Karpas-422 (cell line): ENCODE measurements around the gene CENPO. TPM values are rescaled to one million over a fixed set of nuclear protein-coding genes. Genes with fewer than 3 reads are reported as not detected.

Source experiments
- DNase-seq: peaks from one replicate; pipeline ENCODE4 v3.0.0-alpha.2; 2015
- H2AFZ ChIP-seq: fragments of 200-600 bp; sonication (generic); 2 replicates; pipeline ENCODE4 v1.6.1; 2014; ENCODE audit warnings: antibody characterized with exemption, low read length, mixed read lengths
- H3K27ac ChIP-seq: fragments of 200-600 bp; sonication (generic); 2 replicates; pipeline ENCODE4 v1.5.1; 2014; ENCODE audit warnings: mild to moderate bottlenecking, low read length, moderate library complexity
- H3K27me3 ChIP-seq: fragments of 200-600 bp; sonication (generic); 2 replicates; pipeline ENCODE4 v1.6.1; 2014; ENCODE audit warnings: low read length, mixed read lengths
- H3K36me3 ChIP-seq: fragments of 200-600 bp; sonication (generic); 2 replicates; pipeline ENCODE4 v1.6.1; 2014; ENCODE audit warnings: low read length, mixed read lengths; ENCODE audit not compliant: insufficient read depth
- H3K4me1 ChIP-seq: fragments of 200-600 bp; sonication (generic); 2 replicates; pipeline ENCODE4 v1.6.1; 2014; ENCODE audit warnings: mild to moderate bottlenecking, low read length, mixed read lengths
- H3K4me2 ChIP-seq: fragments of 200-600 bp; sonication (generic); 2 replicates; pipeline ENCODE4 v1.6.1; 2014; ENCODE audit warnings: low read length, low read depth, mild to moderate bottlenecking; ENCODE audit not compliant: poor library complexity, severe bottlenecking
- H3K4me3 ChIP-seq: fragments of 200-600 bp; sonication (generic); 2 replicates; pipeline ENCODE4 v1.5.1; 2014; ENCODE audit warnings: mild to moderate bottlenecking, antibody characterized with exemption, low read length, mixed read lengths
- H3K79me2 ChIP-seq: fragments of 200-600 bp; sonication (generic); 2 replicates; pipeline ENCODE4 v1.6.1; 2014; ENCODE audit warnings: mild to moderate bottlenecking, low read length, mixed read lengths
- H3K9ac ChIP-seq: fragments of 200-600 bp; sonication (generic); 2 replicates; pipeline ENCODE4 v1.6.0; 2014; ENCODE audit warnings: low read length
- H3K9me2 ChIP-seq: fragments of 200-600 bp; sonication (generic), shearing (Covaris generic); replicated peaks from 2 replicates; pipeline ENCODE4 v1.6.0; 2014; ENCODE audit warnings: mild to moderate bottlenecking, low read length, moderate library complexity; ENCODE audit not compliant: insufficient read depth
- H3K9me3 ChIP-seq: fragments of 300-700, 200-600 bp; sonication (generic); 2 replicates; pipeline ENCODE4 v1.6.1; 2014; ENCODE audit warnings: low read length, mixed read lengths
- H4K20me1 ChIP-seq: fragments of 200-600 bp; sonication (generic); 2 replicates; pipeline ENCODE4 v1.6.1; 2014; ENCODE audit warnings: mild to moderate bottlenecking, antibody characterized with exemption, low read length, low read depth; ENCODE audit not compliant: insufficient read depth
- total RNA-seq: library from RNA; depleted of rRNA; stranded (reverse); fragments of >200 nt; shearing (Covaris generic); gene quantifications from 2 replicates; pipeline ENCODE4 v1.2.3, GENCODE V29; 2014; ENCODE audit warnings: low replicate concordance

CENPO gene
- total RNA-seq, 1 experiment from 2014 or later, result 32.9 TPM

GRCh38 chr2:24858996-24859395 is 65.8 kb downstream of the CENPO start:
- Histone ChIP-seq H3K4me1 (no peaks in the 10 kb centered on the region), H3K4me3 (no peak overlapping the region), H3K9me2 (no peaks in the 10 kb centered on the region), H3K36me3 (no peaks in the 10 kb centered on the region), H2AFZ (no peak overlapping the region), H3K79me2 (peaks cover 57% of the 10 kb centered on the region), H3K4me2 (no peak overlapping the region), H3K9me3 (no peaks in the 10 kb centered on the region), H3K27me3 (no peaks in the 10 kb centered on the region), H4K20me1 (no peaks in the 10 kb centered on the region), H3K9ac (no peak overlapping the region), H3K27ac (no peak overlapping the region)
- DNase-seq, result no peak

GRCh38 chr2:24859968-24860600 is 66.9 kb downstream of the CENPO start:
- no peak overlapping the region for H3K9ac ChIP-seq
- peaks cover 67% of the 10 kb centered on the region for H3K79me2 ChIP-seq
- no peaks in the 10 kb centered on the region for H3K36me3 ChIP-seq
- no peaks in the 10 kb centered on the region for H4K20me1 ChIP-seq
- H3K4me3 ChIP-seq, result no peak overlapping the region
- DNase-seq, result no peak
- H2AFZ ChIP-seq, result no peak overlapping the region
- no peaks in the 10 kb centered on the region for H3K9me3 ChIP-seq
- H3K27ac ChIP-seq, result no peak overlapping the region
- no peaks in the 10 kb centered on the region for H3K27me3 ChIP-seq
- H3K4me1 ChIP-seq, result no peaks in the 10 kb centered on the region
- no peaks in the 10 kb centered on the region for H3K9me2 ChIP-seq
- H3K4me2 ChIP-seq, result no peak overlapping the region

GRCh38 chr2:24860631-24861030 is 67.4 kb downstream of the CENPO start:
- no peak overlapping the region for H3K4me3 ChIP-seq
- no peaks in the 10 kb centered on the region for H3K9me3 ChIP-seq
- H3K4me2 ChIP-seq, result no peak overlapping the region
- H2AFZ ChIP-seq, result no peak overlapping the region
- H3K27ac ChIP-seq, result no peak overlapping the region
- H3K36me3 ChIP-seq, result no peaks in the 10 kb centered on the region
- H3K9ac ChIP-seq, result no peak overlapping the region
- H3K27me3 ChIP-seq, result no peaks in the 10 kb centered on the region
- no peaks in the 10 kb centered on the region for H3K9me2 ChIP-seq
- no peaks in the 10 kb centered on the region for H3K4me1 ChIP-seq
- no peak for DNase-seq
- H4K20me1 ChIP-seq, result no peaks in the 10 kb centered on the region
- peaks cover 68% of the 10 kb centered on the region for H3K79me2 ChIP-seq

DNA sequence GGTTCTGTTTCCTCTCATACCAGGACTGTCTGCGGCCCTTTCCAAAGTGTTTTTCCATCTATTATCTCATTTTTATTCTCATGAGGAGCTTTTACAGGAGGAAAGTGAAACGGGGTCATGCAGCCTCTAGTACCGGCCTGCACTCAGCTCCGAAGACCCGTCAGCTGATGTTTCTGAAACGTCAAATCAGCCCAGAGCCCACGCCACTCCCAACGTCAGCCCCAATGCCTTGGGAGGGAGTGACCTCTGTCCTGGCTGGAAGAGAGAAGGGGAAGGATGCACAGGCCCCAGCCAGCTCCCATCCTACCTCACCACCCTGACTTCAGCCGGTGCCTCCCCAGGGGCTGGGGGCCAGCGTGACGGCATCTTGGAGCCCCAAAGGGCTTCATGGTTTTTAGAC is 68.3 kb downstream of the CENPO start:
- Histone ChIP-seq H4K20me1 (no peaks in the 10 kb centered on the region), H3K27ac (no peak overlapping the region), H3K79me2 (peaks cover 73% of the 10 kb centered on the region), H3K9me3 (no peaks in the 10 kb centered on the region), H2AFZ (no peak overlapping the region), H3K36me3 (no peaks in the 10 kb centered on the region), H3K9me2 (no peaks in the 10 kb centered on the region), H3K9ac (no peak overlapping the region), H3K4me1 (no peaks in the 10 kb centered on the region), H3K27me3 (no peaks in the 10 kb centered on the region), H3K4me2 (no peak overlapping the region), H3K4me3 (no peak overlapping the region)
- no peak for DNase-seq

GRCh38 chr2:24863641-24864040 is 70.4 kb downstream of the CENPO start:
- Histone ChIP-seq H4K20me1 (no peaks in the 10 kb centered on the region), H3K4me3 (no peak overlapping the region), H3K36me3 (no peaks in the 10 kb centered on the region), H3K27ac (no peak overlapping the region), H3K9me2 (no peaks in the 10 kb centered on the region), H3K4me2 (no peak overlapping the region), H3K9ac (no peak overlapping the region), H3K79me2 (peaks cover 79% of the 10 kb centered on the region), H3K27me3 (no peaks in the 10 kb centered on the region), H2AFZ (no peak overlapping the region), H3K4me1 (peaks cover 5% of the 10 kb centered on the region; the same call in 1 of the 2 replicates), H3K9me3 (no peaks in the 10 kb centered on the region)
- DNase-seq, result no peak

GRCh38 chr2:24866946-24867345 is 73.7 kb downstream of the CENPO start:
- peaks cover 5% of the 10 kb centered on the region; the same call in 1 of the 2 replicates for H3K4me1 ChIP-seq
- no peaks in the 10 kb centered on the region for H3K9me2 ChIP-seq
- no peak overlapping the region for H3K4me3 ChIP-seq
- no peaks in the 10 kb centered on the region; the same call in 1 of the 2 replicates for H3K36me3 ChIP-seq
- no peaks in the 10 kb centered on the region for H3K9me3 ChIP-seq
- peaks cover 62% of the 10 kb centered on the region for H3K79me2 ChIP-seq
- no peak overlapping the region for H2AFZ ChIP-seq
- DNase-seq, result no peak
- H3K27ac ChIP-seq, result no peak overlapping the region
- H3K27me3 ChIP-seq, result no peaks in the 10 kb centered on the region
- H4K20me1 ChIP-seq, result no peaks in the 10 kb centered on the region
- H3K9ac ChIP-seq, result no peak overlapping the region
- H3K4me2 ChIP-seq, result no peak overlapping the region

GRCh38 chr2:24870440-24870839 is 77.2 kb downstream of the CENPO start:
- no peaks in the 10 kb centered on the region for H3K9me2 ChIP-seq
- H2AFZ ChIP-seq, result no peak overlapping the region
- no peak overlapping the region for H3K9ac ChIP-seq
- H3K9me3 ChIP-seq, result no peaks in the 10 kb centered on the region
- H3K4me3 ChIP-seq, result no peak overlapping the region
- no peak overlapping the region for H3K27ac ChIP-seq
- no peak overlapping the region for H3K4me2 ChIP-seq
- H4K20me1 ChIP-seq, result 0 out of 2 replicates have a peak, but pooled peaks cover 7% of the 10 kb centered on the region
- no peaks in the 10 kb centered on the region for H3K27me3 ChIP-seq
- peaks cover 47% of the 10 kb centered on the region for H3K79me2 ChIP-seq
- H3K36me3 ChIP-seq, result no peaks in the 10 kb centered on the region; the same call in 1 of the 2 replicates
- peaks cover 5% of the 10 kb centered on the region; the same call in 1 of the 2 replicates for H3K4me1 ChIP-seq
- DNase-seq, result no peak

DNA sequence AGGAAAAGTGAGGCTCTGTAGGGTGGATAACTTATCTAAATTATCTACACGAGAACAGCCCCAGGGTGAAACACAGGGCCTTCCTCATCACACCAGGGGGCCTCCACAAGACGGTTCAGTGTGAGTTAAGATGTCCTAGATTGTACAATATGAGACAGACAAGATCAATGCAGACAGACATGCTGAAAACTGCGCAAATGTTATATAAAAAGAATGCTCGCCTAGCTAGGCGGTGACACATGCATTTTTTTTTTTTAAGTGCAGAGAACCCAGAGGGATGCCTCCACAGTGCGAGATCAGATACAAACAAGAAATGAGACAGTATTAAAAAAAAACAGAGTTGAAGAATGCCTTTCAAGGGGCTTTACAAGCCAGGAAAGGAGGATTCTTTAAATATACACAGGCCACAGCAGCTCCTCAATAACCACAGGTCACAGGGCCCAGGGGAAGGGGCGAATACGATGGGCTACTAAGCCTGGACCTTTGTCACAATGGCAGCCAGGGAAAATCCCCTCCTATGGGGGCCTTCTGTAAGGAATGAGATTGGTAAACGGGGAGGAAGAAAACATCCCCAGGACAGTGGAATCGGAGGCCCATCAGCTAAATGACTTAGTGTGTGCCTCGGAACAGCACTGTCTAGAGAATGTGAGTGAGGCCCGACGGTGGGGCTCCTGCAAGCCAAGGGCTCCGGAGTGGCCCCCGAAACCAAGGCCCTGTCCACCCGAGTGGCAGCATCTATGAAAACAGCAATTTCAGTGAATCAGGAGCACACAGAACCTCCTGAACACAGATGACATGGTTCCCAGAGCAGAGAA is 77.9 kb downstream of the CENPO start:
- Histone ChIP-seq H4K20me1 (0 out of 2 replicates have a peak, but pooled peaks cover 10% of the 10 kb centered on the region), H3K9me3 (no peaks in the 10 kb centered on the region), H3K27ac (no peak overlapping the region), H3K79me2 (peaks cover 47% of the 10 kb centered on the region), H3K9me2 (no peaks in the 10 kb centered on the region), H3K9ac (no peak overlapping the region), H3K27me3 (no peaks in the 10 kb centered on the region), H3K4me1 (peaks cover 5% of the 10 kb centered on the region; the same call in 1 of the 2 replicates), H3K36me3 (no peaks in the 10 kb centered on the region; the same call in 1 of the 2 replicates), H2AFZ (no peak overlapping the region), H3K4me2 (no peak overlapping the region), H3K4me3 (no peak overlapping the region)
- DNase-seq, result no peak
